SK-N-MC (cell line): ENCODE data around the gene PSPN.

Experiments
- EZH2 ChIP-seq: fragments of 200-600 bp; sonication (generic); IDR thresholded peaks from one replicate; pipeline ENCODE4 v1.6.1; 2017; ENCODE audit warnings: antibody characterized with exemption
- FOXP2 ChIP-seq: optimal IDR thresholded peaks from 2 replicates; pipeline ENCODE3; 2011; ENCODE audit warnings: mild to moderate bottlenecking, moderate library complexity; ENCODE audit not compliant: insufficient read depth; ENCODE audit errors: extremely low read length, control extremely low read depth
- POLR2AphosphoS5 ChIP-seq: IDR thresholded peaks from 2 replicates; pipeline ENCODE4 v1.6.1; 2012; ENCODE audit warnings: mild to moderate bottlenecking, low read depth, low read length, borderline replicate concordance

DNA sequence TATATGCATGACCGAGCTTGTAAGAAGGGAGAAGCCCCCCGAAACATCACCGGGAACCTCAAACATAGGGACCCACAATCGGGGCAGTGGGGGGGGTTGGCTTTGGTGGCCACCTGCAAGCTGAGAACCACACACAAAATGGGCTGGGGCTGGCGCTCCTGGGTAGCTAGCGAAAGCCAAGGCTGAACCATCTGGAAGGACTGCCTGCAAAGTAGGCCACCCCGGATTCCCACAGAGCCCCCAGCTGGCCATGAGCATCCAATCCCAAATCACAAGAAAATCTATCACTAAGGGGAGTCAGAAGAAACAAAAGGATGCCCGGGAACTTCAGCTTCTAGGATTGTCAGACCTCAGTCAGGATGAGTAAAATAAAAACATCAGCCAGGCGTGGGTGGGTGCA, 2.8 kb upstream of the PSPN start:
- TF ChIP-seq EZH2 (no peak), FOXP2 (no peak), POLR2AphosphoS5 (no peak)
